ENCODE results near the gene NIPAL4.

Gene NIPAL4

GRCh38 chr5:157451806-157452205 lies 8.2 kb upstream of the NIPAL4 start:
- TF ChIP-seq, protein P1, sequence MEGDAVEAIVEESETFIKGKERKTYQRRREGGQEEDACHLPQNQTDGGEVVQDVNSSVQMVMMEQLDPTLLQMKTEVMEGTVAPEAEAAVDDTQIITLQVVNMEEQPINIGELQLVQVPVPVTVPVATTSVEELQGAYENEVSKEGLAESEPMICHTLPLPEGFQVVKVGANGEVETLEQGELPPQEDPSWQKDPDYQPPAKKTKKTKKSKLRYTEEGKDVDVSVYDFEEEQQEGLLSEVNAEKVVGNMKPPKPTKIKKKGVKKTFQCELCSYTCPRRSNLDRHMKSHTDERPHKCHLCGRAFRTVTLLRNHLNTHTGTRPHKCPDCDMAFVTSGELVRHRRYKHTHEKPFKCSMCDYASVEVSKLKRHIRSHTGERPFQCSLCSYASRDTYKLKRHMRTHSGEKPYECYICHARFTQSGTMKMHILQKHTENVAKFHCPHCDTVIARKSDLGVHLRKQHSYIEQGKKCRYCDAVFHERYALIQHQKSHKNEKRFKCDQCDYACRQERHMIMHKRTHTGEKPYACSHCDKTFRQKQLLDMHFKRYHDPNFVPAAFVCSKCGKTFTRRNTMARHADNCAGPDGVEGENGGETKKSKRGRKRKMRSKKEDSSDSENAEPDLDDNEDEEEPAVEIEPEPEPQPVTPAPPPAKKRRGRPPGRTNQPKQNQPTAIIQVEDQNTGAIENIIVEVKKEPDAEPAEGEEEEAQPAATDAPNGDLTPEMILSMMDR (conservative IDR thresholded peaks at IDR 0.05; ENCODE audit: low read depth, low read length) = no peak
- H3K4me3 ChIP-seq (ENCODE audit: low read depth, low read length) = no peak overlapping the region
- no peak for DNase-seq (ENCODE audit: low read depth)

DNA sequence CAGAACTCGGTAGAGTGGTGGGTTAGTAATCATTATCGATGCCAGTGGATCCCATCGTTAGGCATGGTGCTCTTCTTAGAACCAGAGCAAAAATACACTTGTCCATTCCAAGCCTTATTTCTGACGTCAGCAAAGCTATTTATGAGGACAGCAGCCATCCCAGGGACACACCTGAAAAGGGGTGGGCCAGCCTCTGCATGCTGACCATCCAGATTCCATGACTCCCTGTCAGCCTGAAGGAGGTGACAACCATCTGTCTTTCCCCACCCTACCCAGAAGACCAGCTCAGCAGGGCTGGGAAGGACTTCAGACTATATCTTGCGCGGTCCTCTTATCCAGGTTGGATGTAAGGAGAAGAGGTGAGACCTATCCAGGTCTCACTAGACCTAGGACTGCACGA lies 5.7 kb upstream of the NIPAL4 start:
- H3K4me3 ChIP-seq (ENCODE audit: low read depth, low read length) = no peak overlapping the region
- DNase-seq (ENCODE audit: low read depth) = no peak
- TF ChIP-seq, protein P1 (conservative IDR thresholded peaks at IDR 0.05; ENCODE audit: low read depth, low read length) = no peak

DNA sequence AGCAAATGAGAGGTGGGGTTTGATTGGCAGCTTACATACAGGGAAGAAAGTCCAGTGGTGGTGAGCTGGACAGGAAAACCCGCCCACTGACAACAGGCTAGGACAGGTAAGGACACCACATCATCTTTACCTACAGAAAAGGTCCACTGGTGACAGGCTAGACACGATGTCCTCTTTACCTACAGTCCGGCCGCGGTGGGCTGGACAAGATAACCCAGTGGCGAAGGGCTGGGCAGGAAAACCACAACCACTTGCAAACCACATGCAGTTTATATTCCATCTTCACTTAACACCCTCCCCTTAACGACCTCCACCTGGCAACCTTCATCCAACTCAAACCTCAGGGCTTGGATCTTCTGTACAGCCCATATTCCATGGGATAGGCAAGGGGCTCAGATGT lies 5.0 kb upstream of the NIPAL4 start:
- DNase-seq (ENCODE audit: low read depth) = no peak
- TF ChIP-seq, protein P1 (conservative IDR thresholded peaks at IDR 0.05; ENCODE audit: low read depth, low read length) = no peak
- H3K4me3 ChIP-seq (ENCODE audit: low read depth, low read length) = no peak overlapping the region

GRCh38 chr5:157456301-157456700 lies 3.7 kb upstream of the NIPAL4 start:
- TF ChIP-seq, protein P1 (conservative IDR thresholded peaks at IDR 0.05; ENCODE audit: low read depth, low read length) = no peak
- no peak for DNase-seq (ENCODE audit: low read depth)
- H3K4me3 ChIP-seq (ENCODE audit: low read depth, low read length) = no peak overlapping the region

- TF ChIP-seq, protein P1 (conservative IDR thresholded peaks at IDR 0.05; ENCODE audit: low read depth, low read length) = no peak
These were observed 2.6 kb upstream of the NIPAL4 start for GRCh38 chr5:157457391-157457790.

GRCh38 chr5:157458835-157459234 lies 1.2 kb upstream of the NIPAL4 start:
- TF ChIP-seq, protein P1 (conservative IDR thresholded peaks at IDR 0.05; ENCODE audit: low read depth, low read length) = no peak
- DNase-seq (ENCODE audit: low read depth) = no peak

More at GRCh38 chr5:157457391-157457790, 2.6 kb upstream of the NIPAL4 start:
- H3K4me3 ChIP-seq (ENCODE audit: low read depth, low read length) = no peak overlapping the region
- no peak for DNase-seq (ENCODE audit: low read depth)

DNA sequence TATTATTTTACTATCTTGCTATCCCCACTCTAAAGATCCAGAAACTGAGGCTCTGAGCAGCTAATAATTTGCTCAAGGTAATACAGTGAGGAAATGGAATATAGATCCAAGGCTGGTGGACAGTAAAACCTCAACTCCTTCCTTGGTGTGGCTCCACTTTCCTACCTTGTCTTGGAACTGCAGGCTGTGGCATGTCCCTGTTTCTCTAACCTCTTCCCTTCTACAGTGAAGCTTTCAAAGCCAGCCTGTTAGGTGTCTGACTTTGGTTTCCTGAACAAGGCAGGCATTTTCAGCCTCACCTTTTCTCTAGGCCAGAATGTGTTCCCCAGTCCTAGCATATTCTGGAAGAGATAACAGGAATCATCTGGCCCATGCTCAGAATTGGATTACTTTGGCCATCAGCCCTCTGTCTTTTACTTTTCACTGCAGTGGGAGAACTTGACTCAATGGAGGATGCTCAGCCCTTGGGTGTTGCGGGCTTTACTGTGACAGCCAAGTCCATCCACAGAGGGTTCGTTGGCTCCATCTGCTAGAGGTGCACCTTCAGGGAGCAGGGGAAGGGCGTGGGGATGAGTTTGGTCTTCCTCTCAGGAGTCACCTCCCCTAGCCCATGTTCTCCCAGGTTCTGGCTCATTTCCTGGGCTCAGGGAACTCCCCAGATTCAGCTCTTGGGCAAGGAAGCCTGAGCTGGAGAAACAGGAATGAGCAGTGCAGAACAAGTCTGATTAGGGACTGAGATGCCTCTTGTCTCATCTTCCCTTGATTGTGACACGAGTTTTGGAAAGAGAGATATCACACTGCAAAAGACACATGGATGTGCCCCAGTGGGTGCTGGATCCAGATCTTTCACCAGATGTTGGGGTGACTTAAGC lies 1.1 kb downstream of the NIPAL4 start:
- no peak for DNase-seq (ENCODE audit: low read depth)
- TF ChIP-seq, protein P1 (conservative IDR thresholded peaks at IDR 0.05; ENCODE audit: low read depth, low read length) = no peak

More at GRCh38 chr5:157458835-157459234, 1.2 kb upstream of the NIPAL4 start:
- H3K4me3 ChIP-seq (ENCODE audit: low read depth, low read length) = no peak overlapping the region

More for the DNA sequence above, 1.1 kb downstream of the NIPAL4 start:
- no peak overlapping the region for H3K4me3 ChIP-seq (ENCODE audit: low read depth, low read length)
